Left lung (tissue), 10 donors: ENCODE results near the gene DTNA. TPM values are rescaled to one million over a fixed set of nuclear protein-coding genes. Genes with fewer than 3 reads are reported as not detected.

Experiments
- ATAC-seq: fragments of 200-7000 bp; cut with Tn5 transposase; one replicate; pipeline ENCODE4 v1.9.1; 2020; ENCODE audit warnings: moderate library complexity
- DNase-seq, 4 donors: peaks; one replicate each; pipeline ENCODE4 v3.0.0-alpha.2; 2013 to 2020
- H3K27ac ChIP-seq, 2 donors: fragments of 200-600 bp; sonication (generic) in 1 of 2; one replicate each; pipeline versions ENCODE4 v1.5.0 to v1.8.0; 2020 to 2021
- H3K27me3 ChIP-seq, 2 donors: fragments of 200-600 bp; sonication (generic) in 1 of 2; one replicate each; pipeline versions ENCODE4 v1.5.0 to v1.8.0; 2020 to 2021
- H3K36me3 ChIP-seq, 2 donors: fragments of 200-600 bp; sonication (generic) in 1 of 2; one replicate each; pipeline versions ENCODE4 v1.5.0 to v1.8.0; 2020 to 2021
- H3K4me1 ChIP-seq, 2 donors: fragments of 200-600 bp; one replicate each; pipeline ENCODE4 v1.8.0; 2021
- H3K4me3 ChIP-seq, 2 donors: fragments of 200-600 bp; sonication (generic) in 1 of 2; one replicate each; pipeline versions ENCODE4 v1.5.0 to v1.8.0; 2020 to 2021; ENCODE audit warnings: mild to moderate bottlenecking in 1 of 2
- H3K9me3 ChIP-seq, 2 donors: fragments of 200-600 bp; sonication (generic) in 1 of 2; one replicate each; pipeline versions ENCODE4 v1.5.0 to v1.8.0; 2020 to 2021
- CTCF ChIP-seq, 2 donors: fragments of 200-600 bp; sonication (generic) in 1 of 2; IDR thresholded peaks; one replicate each; pipeline versions ENCODE4 v1.5.0 to v1.8.0; 2021; ENCODE audit warnings: antibody characterized with exemption in 2 of 2
- intact Hi-C, 2 donors: fragments of 100-400 bp; cut with DNase I; formaldehyde crosslinking; loops; one replicate each; pipeline versions ENCODE4 v1.11.2 to v1.14.2; 2022
- polyA plus RNA-seq, 6 donors: library from polyadenylated mRNA; unstranded; fragments of 120-200 nt; gene quantifications; one replicate each; pipeline ENCODE4 v1.2.1, GENCODE V29; 2013; ENCODE audit not compliant: insufficient read length in 6 of 6
- total RNA-seq, 2 donors: library from RNA; stranded (reverse); fragmentation: NEBNext Ultra II Directional; extraction: Animal tissue kit (Norgen Biotek cat#: 25700); gene quantifications; one replicate each; pipeline ENCODE4 v1.2.1, GENCODE V29; 2021
- donor health status: DM: no; HTN: yes; CAD: no.
- donor health status: DM: no; HTN: no; CAD: no.

Gene DTNA
- total and polyA plus RNA-seq, 8 donors: 3.7 to 13.1 (median 11.2) TPM

DNA sequence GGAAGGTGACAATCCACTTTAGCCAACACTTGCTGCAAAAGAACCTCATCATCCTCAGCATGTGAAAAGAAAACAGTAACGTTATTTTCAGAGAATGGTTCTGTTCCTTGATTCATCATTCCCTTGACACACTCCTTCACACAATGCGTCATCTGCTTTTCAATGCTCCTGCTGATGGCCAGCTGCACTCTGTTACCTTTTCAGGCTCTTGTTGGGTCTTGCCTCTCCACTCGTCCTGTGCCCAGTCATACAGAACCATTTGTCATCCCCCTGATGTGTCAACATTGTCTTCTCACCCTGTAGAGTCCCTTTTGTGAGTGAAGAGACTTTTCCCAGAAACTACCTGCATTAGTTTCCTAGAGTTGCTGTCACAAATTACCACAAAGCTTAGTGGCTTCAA is 12.2 kb upstream of the DTNA start:
- intact Hi-C loops: no loop called here
- Histone ChIP-seq H3K4me1 (no peaks in the 10 kb centered on the region), H3K36me3 (no peaks in the 10 kb centered on the region), H3K4me3 (no peak overlapping the region), H3K27ac (no peak overlapping the region), H3K27me3 (no peaks in the 10 kb centered on the region), H3K9me3 (no peaks in the 10 kb centered on the region)
- no peak for ATAC-seq
- no peak for DNase-seq
- no peak for TF ChIP-seq CTCF (IDR thresholded peaks at IDR 0.05)

DNA sequence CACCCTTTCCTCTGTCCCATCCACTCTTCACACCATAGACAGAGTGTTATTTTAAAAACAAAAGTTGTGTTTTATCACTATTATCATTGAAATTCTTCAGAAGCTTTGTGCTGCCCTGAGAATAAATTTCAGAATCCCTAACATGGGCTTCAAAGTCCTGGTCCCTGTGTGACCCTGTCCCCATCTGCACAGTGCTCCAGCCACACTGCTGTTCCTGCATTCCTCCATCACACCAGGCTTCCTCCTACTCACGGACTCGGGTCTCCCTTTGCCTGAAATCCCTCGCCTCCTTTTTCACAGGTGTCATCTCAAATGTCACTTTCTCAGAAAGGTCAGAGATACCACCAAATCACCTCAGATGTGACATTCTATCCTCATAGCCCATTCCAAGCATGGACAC is 8.2 kb upstream of the DTNA start:
- Histone ChIP-seq H3K36me3 (no peaks in the 10 kb centered on the region), H3K27me3 (no peaks in the 10 kb centered on the region), H3K9me3 (no peaks in the 10 kb centered on the region), H3K4me3 (no peak overlapping the region), H3K27ac (no peak overlapping the region), H3K4me1 (no peaks in the 10 kb centered on the region)
- no peak for TF ChIP-seq CTCF (IDR thresholded peaks at IDR 0.05)
- no peak for ATAC-seq
- intact Hi-C loops: no loop called here
- no peak for DNase-seq

GRCh38 chr18:34702814-34703213 is 7.3 kb upstream of the DTNA start:
- Histone ChIP-seq H3K27me3 (no peaks in the 10 kb centered on the region), H3K9me3 (no peaks in the 10 kb centered on the region), H3K27ac (no peak overlapping the region), H3K36me3 (no peaks in the 10 kb centered on the region), H3K4me3 (no peak overlapping the region), H3K4me1 (peaks cover 0 to 3% of the 10 kb centered on the region in 2 donors)
- no peak for ATAC-seq
- intact Hi-C loops: no loop called here
- TF ChIP-seq CTCF (IDR thresholded peaks at IDR 0.05): no peak
- DNase-seq: no peak

- TF ChIP-seq CTCF (IDR thresholded peaks at IDR 0.05): no peak
- H3K9me3 ChIP-seq: no peaks in the 10 kb centered on the region
- intact Hi-C loops: no loop called here
Measured at GRCh38 chr18:34704074-34704473, 6.0 kb upstream of the DTNA start.

DNA sequence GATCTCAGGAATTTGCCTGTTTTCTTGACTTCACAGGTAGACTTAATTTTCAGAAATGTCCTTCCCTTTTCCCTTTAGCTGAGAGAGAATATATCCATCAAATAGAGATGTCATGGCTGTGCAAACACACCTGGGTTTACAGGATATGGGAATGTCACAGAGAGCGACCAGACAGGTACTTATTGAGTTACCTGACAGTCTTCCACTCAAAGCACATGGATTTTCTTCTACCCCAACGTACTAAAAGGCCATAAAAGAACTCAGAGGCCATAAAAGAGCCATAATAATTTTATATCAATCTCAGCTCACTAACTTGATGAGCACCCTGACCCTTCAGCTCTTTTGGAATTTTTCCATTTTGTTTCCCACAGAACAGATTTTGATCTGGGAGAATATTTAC is 5.3 kb upstream of the DTNA start:
- DNase-seq (no peak), ATAC-seq (no peak)
- Histone ChIP-seq H3K4me1 (peaks cover 7 to 16% of the 10 kb centered on the region in 2 donors), H3K36me3 (no peaks in the 10 kb centered on the region), H3K27ac (no peak overlapping the region), H3K4me3 (no peak overlapping the region), H3K27me3 (no peaks in the 10 kb centered on the region), H3K9me3 (no peaks in the 10 kb centered on the region)
- intact Hi-C loops: no loop called here
- TF ChIP-seq CTCF (IDR thresholded peaks at IDR 0.05): no peak

More at GRCh38 chr18:34704074-34704473, 6.0 kb upstream of the DTNA start:
- H3K36me3 ChIP-seq: no peaks in the 10 kb centered on the region
- no peak overlapping the region for H3K4me3 ChIP-seq
- H3K4me1 ChIP-seq: peaks cover 0 to 12% of the 10 kb centered on the region in 2 donors
- H3K27ac ChIP-seq: no peak overlapping the region
- ATAC-seq (no peak), DNase-seq (no peak)
- H3K27me3 ChIP-seq: no peaks in the 10 kb centered on the region
